Measurements from ENCODE around the gene CEMP1.

CEMP1 gene

DNA sequence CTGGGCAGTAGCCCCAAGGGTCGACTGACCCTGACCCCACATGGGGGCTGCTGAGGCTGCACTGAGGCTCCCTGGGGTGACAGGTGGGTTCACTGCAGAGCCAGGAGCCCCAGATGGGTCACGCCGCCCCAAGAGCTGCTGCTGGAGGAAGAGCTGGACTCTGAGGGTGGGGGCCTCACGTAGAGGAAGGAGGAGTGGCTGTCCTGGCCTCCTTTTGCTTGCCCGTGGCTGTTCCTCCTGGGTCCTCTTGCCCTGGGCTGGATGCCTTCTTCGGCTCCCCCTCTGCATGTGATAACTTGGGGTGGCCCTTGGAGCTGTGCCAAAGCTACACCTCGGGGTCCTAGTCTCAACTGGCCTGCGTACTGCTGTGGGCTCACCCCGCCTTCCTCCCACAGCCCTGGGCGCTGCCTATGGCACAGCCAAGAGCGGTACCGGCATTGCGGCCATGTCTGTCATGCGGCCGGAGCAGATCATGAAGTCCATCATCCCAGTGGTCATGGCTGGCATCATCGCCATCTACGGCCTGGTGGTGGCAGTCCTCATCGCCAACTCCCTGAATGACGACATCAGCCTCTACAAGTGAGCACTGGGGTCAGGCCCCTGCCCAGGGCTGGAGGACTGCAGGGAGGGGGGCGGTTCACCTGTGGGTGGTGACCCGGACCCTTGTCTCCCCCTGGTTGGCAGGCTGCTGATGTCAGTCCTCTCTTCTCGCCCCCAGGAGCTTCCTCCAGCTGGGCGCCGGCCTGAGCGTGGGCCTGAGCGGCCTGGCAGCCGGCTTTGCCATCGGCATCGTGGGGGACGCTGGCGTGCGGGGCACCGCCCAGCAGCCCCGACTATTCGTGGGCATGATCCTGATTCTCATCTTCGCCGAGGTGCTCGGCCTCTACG lies 12.1 kb downstream of the CEMP1 start:
- no peak for DNase-seq

DNA sequence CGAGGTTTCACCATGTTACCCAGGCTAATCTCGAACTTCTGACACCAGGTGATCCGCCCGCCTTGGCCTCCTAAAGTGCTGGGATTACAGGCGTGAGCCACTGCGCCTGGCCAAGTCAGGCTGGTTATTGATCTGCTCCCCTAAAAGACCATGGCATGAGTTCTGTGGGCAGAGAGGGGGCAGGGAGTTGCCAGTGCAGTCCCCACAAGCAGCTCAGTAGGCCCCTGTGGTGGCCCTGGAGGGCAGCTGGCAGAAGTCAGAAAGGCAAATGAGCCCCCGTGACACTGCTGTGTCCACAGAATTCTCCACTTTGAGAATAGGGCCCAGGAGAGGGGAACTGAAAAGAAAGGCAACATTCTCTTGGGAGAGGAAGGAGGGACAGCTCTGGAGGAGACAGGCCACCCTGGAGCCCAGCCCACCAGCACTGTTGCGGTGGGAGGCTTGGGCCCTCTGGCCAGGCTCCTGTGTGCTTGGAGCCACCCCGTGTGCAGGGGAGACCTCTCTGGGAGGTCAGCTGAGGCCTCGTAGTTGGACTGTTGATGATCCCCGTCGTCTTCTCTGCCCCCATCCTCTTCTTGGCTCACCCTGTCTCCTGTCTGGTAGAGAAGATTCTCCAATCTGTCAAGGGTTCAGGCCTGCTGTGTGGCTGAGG lies 13.1 kb downstream of the CEMP1 start:
- no peak for DNase-seq

DNA sequence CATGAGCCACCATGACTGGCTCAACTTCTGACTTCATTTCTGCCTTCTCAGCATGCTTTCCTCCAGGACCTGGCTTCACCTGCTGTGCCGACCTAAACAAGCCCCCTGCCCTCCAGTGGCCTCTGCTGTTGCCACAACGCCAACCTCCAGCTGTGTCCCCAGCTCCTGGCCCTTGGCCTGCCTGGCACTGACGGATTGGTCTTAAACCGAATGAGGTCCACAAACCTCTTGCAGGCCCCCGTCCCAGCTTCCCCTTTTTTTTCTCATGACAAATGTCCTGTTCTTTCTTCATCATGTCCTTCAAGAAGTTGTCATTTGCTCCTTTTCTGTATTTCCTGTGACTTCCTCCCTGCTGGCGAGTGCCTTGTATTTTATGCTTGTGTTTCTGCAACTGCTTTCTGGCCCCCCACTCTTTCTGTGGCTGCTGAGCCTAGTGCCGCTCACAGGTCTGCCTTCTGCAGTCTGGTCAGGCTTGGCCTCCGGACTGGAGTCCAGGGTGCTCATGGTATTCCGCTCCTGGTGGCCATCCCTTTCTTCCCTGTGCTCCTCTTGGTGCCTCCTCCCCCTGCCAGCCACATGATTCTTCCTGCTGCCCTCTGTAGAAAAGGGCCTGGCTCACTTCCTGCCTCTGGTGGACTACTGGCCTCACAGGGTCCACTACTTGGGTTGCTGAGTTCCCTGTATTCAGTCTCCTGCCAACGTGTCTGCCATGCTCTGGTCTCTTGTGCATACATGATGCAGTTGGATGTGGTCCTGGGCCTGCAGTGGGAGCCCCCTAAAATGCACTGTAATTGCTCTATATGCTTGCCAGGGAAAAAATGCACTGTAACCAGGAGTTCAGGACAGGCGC lies 14.6 kb downstream of the CEMP1 start:
- no peak for DNase-seq

DNA sequence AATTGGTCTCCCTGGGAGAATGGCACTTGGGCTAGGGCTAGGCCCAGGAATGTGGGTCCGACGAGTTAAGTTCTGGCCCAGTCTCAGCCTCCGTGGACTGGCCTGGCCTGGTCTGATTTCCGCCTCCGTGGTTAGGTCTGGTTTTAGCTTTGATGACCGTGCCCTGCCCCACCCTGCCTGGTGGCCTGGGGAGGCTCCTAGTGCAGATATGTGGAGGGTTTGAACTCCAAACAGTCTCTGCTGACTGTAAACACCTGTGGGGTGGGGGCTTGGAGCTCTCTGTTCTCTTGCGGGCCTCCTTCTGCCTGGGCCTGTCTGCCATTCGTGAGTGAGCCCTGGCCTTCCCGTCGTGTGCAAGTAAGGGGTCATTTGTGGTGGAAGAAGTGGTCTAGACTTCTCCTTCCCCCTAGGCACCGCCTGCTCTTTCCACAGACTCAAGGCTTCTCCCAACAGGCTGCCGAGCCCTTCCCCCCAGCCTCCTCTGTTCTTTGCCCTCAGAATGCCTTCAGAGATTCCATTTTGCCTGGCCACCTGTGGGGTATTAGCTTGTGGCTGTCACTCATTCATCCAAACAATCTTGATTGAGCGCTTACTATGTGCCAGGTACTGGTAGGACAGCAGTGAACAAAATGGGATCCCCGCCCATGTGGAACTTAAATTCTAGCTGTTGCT lies 15.9 kb downstream of the CEMP1 start:
- no peak for DNase-seq

DNA sequence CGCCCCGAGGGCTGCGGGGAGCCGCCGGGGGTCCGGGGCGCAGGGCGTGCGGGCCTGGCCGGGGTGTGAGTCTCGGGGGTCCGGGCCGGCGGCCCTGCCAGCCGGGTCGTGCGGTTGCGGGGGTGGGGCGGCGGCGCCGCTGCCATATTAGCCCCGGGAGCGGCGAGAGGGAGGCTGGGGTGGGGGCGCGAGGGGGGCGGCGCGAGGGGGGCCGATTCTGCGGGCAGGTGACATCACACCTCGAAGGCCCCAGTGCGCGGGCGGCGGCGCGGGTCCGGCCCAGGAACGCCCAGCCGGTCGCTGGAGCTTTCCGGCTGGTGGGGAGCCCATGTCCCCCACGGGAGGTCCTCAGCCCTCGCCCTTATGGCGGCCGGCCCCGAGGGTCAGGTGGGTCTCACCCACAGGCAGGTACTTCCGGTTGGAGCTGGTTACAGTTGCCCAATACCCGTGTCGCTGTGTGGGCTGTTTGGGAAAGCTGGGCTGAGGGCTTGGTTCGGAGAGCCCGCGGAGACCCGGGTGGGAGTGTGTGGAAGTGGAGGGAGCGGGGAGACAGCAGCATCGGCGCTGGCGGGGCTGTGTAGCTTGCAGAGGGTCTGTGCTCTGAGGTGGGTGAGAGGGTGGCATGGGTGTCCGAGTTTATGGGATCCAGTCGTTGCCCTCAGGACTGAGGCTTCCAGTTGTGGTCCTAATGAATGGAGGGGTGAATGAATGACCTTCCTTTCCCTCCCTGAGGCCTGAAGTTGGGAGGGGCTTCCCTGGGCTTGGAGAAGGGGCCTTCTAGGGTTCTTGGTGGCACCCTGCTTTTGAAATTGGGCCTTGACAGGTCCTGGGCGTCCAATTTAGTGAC lies 16.7 kb downstream of the CEMP1 start:
- DNase-seq, result no peak

DNA sequence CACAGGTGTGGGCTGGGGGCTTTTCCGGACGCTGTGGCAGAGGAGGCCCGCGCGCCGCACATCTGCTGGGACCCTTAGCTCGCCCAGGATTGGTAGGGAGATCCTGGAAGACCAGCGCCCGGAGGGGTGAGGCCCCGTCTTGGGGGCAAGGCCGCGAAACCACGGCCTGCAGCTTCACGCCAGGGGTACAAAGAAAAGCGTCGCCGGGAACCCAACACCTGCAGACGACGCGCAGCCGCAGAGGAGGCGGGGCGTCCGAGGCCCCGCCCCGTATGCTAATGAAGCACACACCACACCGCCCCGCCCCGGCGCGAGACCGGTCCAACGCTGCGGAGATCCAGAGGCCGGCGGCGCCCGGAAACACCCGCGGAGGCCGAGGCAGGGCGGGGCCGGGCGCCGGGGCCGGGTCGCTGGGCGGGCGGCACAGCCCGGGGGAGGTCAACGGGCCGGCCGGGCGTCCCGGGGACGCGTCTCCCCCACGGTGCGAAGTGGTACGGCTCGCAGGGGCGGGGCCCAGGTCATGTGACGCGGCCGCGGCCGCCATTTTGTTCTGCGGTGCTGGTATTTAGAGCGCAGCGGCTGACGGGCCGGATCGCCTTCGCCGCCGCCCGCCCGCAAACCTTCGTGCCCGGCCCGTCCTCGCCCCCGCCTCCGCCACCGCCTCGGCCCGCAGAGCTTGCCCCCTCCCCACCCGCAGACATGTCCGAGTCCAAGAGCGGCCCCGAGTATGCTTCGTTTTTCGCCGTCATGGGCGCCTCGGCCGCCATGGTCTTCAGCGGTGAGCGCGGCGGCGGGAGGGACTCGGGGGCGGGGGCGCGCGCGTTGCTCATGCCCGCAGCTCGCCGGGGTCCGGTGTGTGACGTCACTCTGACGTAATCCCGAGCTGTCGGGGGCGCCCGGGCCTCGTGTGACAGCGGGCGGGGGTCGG lies 17.5 kb downstream of the CEMP1 start, which contains the start of gene ATP6V0C:
Gene ATP6V0C (plus strand): TSS at position 548 of the 928 bp plus-strand sequence. CDS start 152 bp downstream, at position 700.
- peak; percentile 62 for DNase-seq

DNA sequence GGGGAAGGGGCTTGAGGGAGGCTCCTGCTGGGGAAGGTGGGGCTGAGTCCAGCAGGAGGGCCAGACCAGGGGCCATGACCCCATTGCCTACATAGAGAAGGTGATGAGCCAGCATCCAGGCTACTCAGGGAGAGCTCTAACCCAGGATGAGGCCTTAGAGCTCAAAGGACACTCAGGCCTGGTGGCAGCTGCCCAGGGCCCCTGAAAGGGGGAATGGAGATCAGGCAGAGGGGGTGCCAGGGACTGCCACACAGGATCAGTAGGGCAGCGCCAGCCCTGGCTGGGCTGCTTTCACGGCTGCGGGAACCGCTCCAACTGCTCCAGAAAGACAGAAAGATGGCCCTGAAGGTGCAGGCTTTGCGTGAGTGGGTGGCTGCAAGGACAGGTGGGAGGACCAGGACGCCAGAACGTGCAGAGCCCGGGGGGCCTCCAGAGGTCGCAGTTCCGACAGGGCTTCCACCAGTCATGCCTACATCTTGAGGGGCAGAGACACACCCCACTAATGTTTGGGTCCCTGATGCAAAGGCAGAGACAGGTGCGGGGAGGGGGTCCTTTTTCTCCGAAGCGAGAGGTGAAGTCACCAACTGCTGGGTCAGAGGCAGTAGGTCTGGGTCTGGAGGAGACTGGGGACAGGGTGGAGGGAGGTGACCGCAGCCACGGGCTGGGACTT lies 18.3 kb downstream of the CEMP1 start:
- DNase-seq, result no peak

DNA sequence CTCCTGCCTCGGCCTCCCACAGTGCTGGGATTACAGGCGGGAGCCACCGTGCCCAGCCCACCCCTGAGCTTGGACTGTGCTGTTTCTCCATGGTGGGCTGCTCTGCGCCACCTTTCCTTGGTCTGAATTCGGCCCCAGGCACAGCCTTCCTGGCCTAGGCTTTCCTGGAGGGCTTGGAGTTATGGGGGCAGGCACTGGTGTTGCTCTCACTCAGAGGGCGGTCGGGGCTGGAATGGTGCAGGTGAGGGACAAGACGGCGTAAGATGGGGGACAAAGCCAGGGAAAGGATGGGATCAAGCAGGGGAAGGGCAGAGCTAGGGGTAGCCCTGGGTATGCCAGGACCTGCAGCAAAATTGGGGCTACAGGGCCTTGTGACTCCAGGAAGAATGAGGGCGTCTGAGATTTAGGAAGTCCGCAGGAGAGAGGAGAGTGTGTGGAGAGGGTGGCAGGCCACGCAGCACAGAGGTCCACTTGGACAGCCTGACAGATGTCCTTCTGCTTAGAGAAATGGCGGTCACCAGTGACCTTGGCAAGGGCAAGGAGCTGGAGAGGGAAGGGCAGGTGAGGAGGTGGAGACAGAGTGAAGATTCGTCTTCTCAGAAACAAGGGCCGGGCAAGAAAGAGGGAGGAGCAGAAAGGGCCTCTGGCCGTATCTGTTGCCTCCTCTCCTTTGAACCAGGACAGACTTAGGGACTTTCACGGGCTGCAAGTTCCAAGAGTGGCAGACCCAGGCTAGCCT lies 19.0 kb downstream of the CEMP1 start:
- no peak for DNase-seq

DNA sequence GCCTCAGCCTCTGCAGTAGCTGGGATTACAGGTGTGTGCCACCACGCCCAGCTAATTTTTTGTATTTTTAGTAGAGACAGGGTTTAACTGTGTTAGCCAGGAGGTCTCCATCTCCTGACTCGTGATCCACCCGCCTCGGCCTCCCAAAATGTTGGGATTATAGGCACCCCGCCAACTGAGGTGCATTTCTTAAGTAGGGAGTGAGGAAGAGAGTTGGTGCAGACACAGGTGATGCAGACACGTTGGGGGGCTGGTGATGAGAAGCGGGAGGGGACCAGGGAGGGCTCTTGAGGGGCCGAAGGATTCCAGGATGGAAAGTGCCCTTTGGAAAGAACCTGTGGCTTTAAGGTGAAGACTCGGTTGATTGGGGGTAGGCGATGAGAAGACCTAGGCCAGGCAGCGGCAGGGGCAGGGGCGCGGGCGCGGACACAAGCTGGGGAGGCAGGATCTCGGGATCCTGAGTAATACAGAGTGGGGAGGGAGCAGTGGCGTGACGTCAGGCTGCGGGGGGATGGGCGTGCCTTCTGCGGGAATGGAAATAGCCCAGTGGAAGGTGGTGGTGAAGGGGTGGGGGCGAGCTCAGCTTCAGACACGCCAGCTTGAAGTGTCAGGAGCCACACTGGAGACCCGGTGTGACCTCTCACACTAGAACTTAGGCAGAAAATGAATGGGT lies 19.9 kb downstream of the CEMP1 start:
- no peak for DNase-seq

DNA sequence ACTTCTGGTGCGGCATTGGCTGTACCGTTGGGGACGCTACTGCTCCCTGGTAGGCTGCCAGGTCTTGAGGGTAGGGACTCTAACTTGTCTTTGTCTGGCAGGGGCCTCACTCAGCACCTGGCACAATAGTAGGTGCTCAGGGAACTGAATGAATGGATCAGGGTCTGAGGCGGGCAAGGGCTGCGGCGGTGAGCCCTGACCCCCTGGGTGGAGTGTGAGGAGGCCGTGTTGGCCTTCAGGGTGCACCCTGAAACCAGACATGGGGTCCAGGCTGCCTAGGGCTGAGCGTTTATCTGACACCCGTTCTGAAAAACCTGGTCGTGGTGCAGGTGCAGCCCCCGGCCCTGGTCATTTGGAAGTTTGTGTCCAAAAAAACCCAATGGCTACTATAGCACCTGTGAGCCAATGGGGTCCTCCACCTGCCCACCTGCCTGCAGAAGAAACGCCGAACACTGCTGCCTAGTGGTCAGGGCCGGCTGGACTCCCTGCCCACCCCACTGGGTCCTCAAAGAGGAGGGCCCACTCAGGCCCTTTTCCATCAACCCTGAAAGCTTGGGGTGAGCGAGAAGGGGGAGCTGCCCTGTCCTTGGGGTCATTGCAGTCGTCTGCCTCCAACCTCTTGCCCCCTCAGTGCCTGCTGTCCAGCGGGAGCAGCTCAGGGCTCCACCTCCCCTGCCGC lies 22.3 kb downstream of the CEMP1 start:
- DNase-seq, result no peak

DNA sequence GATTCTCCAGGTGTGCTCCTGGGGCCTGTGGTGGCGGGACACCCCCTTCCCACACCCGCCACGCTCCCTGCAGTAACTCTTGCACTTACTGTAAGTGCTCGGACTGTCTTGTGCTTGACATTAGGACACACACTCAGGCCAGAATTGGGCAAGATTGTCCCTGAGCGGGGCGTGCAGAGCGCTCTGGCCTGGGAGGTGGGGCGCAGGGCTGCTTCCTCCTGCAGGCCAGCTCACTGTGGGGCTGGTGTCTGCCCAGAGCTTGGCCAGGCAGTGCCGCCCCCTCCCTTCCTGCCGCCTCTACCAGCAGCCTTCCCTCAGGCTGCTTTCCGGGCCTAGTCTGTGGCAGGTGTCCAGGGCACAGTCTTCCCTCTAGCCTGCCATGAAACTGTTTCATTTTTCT lies 23.5 kb downstream of the CEMP1 start:
- DNase-seq, result no peak

DNA sequence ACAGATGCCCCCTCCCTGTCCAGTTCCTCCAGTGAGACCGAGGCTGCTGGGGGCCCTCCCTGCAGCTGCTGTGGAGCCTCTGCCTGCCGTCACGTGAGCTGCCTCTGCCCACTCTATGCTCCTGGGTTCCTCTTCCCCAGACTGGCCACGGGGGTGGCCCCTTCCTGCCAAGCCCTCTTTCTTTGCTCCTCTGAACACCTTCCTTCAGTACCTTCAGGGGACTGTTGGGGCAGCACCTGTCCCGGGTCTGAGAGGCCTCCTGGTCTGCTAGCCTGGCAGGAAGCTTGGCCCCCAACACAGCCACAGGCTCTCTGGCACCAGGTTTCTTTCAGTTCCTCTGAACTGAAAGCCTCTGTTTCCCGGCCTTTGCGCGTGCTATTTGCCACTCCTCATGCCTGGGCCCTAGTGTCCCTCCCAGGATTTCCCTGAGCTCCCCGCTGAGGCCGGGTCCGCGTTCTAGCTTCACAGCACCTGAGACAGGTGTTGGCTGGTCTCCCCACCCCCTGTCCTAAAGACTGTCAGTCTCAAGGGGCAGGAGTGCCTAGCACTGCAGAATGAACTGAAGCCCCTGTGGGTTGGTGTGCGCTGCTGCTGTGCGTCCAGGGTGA lies 24.1 kb downstream of the CEMP1 start:
- no peak for DNase-seq

DNA sequence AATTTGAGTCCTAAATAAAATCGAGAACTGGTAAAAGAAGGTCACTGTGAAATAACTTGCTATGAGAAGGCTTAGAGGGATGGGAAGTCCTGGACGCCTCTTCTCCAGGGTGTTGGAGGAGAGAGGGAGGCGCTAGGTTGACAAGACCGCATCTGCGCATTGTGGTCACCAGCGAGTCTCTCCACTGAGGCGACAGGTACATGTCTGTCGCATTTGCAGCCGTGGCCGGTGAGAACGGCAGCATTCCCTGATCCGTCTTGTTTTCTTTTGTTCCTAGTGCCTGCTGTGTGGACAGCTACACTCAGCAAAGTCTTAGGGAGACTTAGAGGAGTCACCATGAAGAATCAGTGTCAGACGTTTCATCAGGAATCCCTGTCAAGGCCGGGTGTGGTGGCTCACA lies 25.5 kb downstream of the CEMP1 start:
- DNase-seq, result no peak

DNA sequence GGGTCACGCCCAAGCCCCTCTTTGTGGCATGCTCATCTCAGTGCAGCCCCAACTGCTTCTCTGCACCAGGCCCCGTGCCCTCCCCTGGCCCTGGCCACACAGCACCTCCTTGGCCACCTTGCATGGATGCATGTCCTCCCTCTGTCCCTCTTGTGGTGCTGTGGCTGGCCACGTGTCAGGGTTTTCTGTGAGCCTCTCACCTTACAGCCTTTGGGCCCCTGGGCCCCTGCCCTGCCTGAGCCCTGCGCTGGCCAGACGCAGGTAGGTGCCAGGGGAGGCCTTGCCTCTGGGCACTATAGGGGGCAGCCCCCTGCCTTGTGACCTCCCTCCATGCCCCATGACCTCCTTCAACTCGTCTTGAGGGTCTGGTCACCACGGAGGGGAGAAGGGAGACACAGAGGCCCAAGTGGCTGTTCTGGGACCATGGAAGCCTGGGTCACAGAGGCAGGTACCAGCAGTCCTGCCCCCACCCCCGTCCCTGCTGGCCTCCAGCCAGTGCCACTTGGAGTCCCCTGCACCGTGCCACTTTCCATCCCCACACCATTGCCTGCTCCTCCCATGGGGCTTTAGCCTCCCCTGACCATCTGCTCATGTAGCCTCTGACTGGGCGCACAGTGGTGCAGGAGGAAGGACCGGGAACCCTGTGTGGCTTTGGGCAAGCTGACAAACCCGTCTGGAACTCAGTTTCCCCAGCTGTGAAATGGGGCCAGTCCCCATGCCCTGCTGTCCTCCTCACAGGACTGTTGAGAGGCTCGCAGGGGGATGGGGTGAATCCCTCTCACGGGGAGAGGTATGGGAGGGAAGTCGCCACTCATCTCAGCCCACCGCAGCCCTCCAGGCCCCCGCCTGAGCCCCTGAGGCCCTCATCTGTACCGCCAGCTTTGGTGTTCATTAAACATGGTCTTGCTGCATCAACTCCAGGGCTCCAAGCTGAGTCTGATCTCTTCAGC lies 29.0 kb downstream of the CEMP1 start:
- DNase-seq, result no peak

DNA sequence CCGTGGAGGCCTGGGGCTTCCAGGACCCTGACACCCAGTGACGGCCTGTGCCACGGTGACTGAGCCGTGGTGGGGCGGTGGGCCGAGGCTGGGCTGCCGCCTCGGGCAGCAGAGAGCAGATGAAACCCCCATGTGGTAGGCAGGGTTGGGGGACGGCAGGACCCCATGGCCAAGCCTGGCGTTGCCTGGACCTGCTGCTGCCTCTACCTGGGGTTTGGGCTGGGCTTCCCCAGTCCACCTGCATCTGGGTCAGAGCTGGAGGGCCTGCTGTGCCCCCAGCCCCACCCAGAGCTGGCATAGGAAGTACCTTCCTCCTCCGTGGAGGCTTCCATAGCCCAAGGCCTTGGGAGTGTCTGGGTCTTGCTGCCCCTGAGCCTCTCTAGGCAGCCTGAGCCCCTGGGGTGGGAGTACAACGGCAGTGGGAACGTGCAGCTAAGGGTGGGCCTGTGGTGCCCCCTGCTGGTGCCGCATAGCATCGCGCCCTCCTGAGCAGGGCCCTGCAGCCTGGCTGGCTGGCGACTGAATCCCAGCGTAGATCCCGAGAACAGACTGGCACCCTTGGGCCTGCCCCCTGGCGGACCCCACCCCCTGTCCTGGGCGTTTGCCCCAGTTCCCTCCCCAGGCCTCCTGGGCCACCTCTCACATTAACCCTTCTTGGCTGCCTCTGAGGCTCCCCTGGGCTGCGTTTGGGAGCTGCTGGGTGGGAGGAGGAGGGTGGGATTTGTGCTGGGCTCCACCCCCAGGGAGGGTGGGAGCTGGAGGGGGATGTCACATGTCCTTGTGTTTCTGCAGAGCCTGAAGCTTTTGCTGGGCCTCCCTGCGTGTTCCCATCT lies 30.1 kb downstream of the CEMP1 start:
- DNase-seq, result peak; percentile 3

Measured in NCI-H748 treated with DMSO at 0.1 percent for 48 hours (cell line).